Astrocyte (in vitro differentiated cells and primary cell): Measurements from ENCODE around the gene GYS1.

Experiments
- EZH2 ChIP-seq: IDR thresholded peaks from 2 replicates; pipeline ENCODE4 v1.6.1; 2012; ENCODE audit warnings: mild to moderate bottlenecking, low read length, inconsistent platforms; ENCODE audit not compliant: insufficient read depth
- TF ChIP-seq, protein P1 (sequence below): IDR thresholded peaks from 2 replicates; pipeline ENCODE4 v1.5.1; 2011; ENCODE audit warnings: low read depth, mild to moderate bottlenecking, inconsistent platforms, low read length, moderate library complexity; ENCODE audit not compliant: insufficient read depth

- TF ChIP-seq, protein P1, sequence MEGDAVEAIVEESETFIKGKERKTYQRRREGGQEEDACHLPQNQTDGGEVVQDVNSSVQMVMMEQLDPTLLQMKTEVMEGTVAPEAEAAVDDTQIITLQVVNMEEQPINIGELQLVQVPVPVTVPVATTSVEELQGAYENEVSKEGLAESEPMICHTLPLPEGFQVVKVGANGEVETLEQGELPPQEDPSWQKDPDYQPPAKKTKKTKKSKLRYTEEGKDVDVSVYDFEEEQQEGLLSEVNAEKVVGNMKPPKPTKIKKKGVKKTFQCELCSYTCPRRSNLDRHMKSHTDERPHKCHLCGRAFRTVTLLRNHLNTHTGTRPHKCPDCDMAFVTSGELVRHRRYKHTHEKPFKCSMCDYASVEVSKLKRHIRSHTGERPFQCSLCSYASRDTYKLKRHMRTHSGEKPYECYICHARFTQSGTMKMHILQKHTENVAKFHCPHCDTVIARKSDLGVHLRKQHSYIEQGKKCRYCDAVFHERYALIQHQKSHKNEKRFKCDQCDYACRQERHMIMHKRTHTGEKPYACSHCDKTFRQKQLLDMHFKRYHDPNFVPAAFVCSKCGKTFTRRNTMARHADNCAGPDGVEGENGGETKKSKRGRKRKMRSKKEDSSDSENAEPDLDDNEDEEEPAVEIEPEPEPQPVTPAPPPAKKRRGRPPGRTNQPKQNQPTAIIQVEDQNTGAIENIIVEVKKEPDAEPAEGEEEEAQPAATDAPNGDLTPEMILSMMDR, result no peak
- TF ChIP-seq EZH2, result no peak
These were observed 26.3 kb upstream of the GYS1 start for GRCh38 chr19:49019242-49019932.
